SHP77 treated with DMSO at 0.1 percent for 48 hours (cell line): ENCODE results near the gene LMOD3.

Experiments
- DNase-seq: peaks from one replicate; lab custom pipeline; 2025; lab: John Stamatoyannopoulos, UW

Gene LMOD3

DNA sequence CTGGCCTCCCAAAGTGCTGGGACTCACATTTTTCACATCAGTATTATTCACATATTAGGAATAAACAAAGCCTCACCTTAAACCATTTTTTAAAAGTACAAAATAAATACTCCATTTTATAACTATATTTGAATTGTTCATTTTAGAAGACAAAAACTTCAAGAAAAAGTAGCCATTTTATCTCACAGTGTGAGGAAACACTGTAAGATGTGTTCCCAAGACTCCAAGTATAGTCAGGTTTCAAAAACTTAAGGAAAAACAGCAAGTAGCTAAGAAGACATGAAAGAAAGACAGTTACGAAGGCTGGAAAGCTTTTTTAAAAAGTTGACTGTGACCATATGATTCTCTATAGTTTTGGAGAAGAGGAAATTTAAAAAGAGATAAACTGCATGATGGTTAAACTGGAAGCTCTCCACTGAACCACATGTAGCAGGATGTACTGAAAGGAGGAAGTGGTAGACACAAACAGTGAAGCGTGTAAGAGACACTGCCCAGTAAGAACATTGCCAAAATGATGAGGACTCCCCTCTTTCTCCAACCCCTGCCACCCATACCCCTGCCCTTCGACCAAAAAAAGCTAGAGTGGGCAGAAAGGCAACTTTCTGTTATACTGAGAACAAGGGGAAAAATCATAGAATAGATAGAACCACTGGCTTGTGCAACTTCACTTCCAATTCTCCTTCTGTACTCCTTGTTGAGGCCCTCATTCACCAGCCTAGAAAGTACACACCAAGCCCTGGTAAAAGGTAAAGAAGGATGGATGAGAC is 64.0 kb downstream of the LMOD3 start:
- no peak for DNase-seq
